Heart left ventricle (tissue), 16 donors: Measurements from ENCODE around the gene ASRGL1. TPM values are rescaled to one million over a fixed set of nuclear protein-coding genes. Genes with fewer than 3 reads are reported as not detected.

ENCODE experiments used
- ATAC-seq, 4 donors: fragments of 200-7000 bp; cut with Tn5 transposase; one replicate each; pipeline ENCODE4 v1.9.1; 2020 to 2022; ENCODE audit warnings: moderate library complexity in 4 of 4, mild to moderate bottlenecking in 3 of 4, moderate number of reproducible peaks in 1 of 4
- DNase-seq, 5 donors: peaks; one replicate each; pipeline ENCODE4 v3.0.0-alpha.2; 2020
- H3K27ac ChIP-seq, 12 donors: fragments of 200-600 bp; sonication (generic) in 4 of 12; one replicate each; pipeline versions ENCODE4 v1.5.0 to v1.8.0; 2016 to 2022; ENCODE audit warnings: mild to moderate bottlenecking in 2 of 12
- H3K27me3 ChIP-seq, 9 donors: fragments of 200-600 bp; sonication (generic) in 2 of 9; one replicate each; pipeline versions ENCODE4 v1.5.1 to v1.8.0; 2016 to 2022; ENCODE audit warnings: mild to moderate bottlenecking in 3 of 9
- H3K36me3 ChIP-seq, 9 donors: fragments of 200-600 bp; sonication (generic) in 2 of 9; one replicate each; pipeline versions ENCODE4 v1.5.0 to v1.8.0; 2018 to 2022; ENCODE audit warnings: mild to moderate bottlenecking in 2 of 9
- H3K4me1 ChIP-seq, 12 donors: fragments of 200-600 bp; sonication (generic) in 4 of 12; one replicate each; pipeline versions ENCODE4 v1.5.0 to v1.8.0; 2016 to 2022; ENCODE audit warnings: mild to moderate bottlenecking in 3 of 12
- H3K4me3 ChIP-seq, 12 donors: fragments of 200-600 bp; sonication (generic) in 4 of 12; one replicate each; pipeline versions ENCODE4 v1.5.0 to v1.8.0; 2017 to 2022; ENCODE audit warnings: mild to moderate bottlenecking in 9 of 12, moderate library complexity in 4 of 12
- H3K9me3 ChIP-seq, 12 donors: fragments of 200-600 bp; sonication (generic) in 4 of 12; one replicate each; pipeline versions ENCODE4 v1.5.0 to v1.8.0; 2016 to 2022; ENCODE audit warnings: mild to moderate bottlenecking in 1 of 12
- POLR2A ChIP-seq, 2 donors: fragments of 450-650 bp; IDR thresholded peaks; one replicate each; pipeline ENCODE4 v1.6.1; 2017; ENCODE audit warnings: antibody characterized with exemption in 2 of 2, mild to moderate bottlenecking in 2 of 2, moderate library complexity in 2 of 2
- WGBS, 4 donors: extraction: QIAGEN DNeasy Blood & Tissue Kit in 2 of 4; methylation state at CpG; one replicate each; pipeline versions ENCODE4 v1.1.5 to v1.1.7; 2013 to 2018; 5-methylcytosine and 5-hydroxymethylcytosine counted together
- intact Hi-C, 10 donors: fragments of 100-400 bp; cut with DNase I; formaldehyde crosslinking; loops; one replicate each; pipeline versions ENCODE4 v1.11.1 to v1.14.2; 2022
- polyA plus RNA-seq, 2 donors: library from polyadenylated mRNA; stranded (reverse); fragments of 200-250 nt; gene quantifications; one replicate each; pipeline ENCODE4 v1.2.3, GENCODE V29; 2013
- total RNA-seq, 9 donors: library from RNA; depleted of rRNA in 2 of 9; stranded (reverse); fragments of >200 nt in 2 of 9; fragmentation: NEBNext Ultra II Directional in 3 of 9; extraction: Animal tissue kit (Norgen Biotek cat#: 25700) in 3 of 9; gene quantifications; one replicate each; pipeline versions ENCODE4 v1.1.0 to v1.2.4, GENCODE V29; 2016 to 2023
- TF ChIP-seq, protein P1 (sequence below), 12 donors: fragments of 200-600 bp; sonication (generic) in 4 of 12; IDR thresholded peaks; one replicate each; pipeline versions ENCODE4 v1.5.0 to v1.8.0; 2018 to 2022; ENCODE audit warnings: antibody characterized with exemption in 12 of 12, mild to moderate bottlenecking in 5 of 12
- donor health status: ischemic (EF 13 %, LVEDD 7.1; RV severe dilation, severe dysfunction).
- donor health status: healthy with polysubstance abuse.
- donor health status: DM: no; HTN: yes; CAD: no.
- donor health status: DM: no; HTN: no; CAD: no.
- donor health status: ischemic (EF 25% LVEDD 6.9; RV normal size, moderate dysfunction).
- donor health status: ischemic (EF 25% LVEDD 5.7; RV mildly dilated, moderate dysfunction).
- donor health status: healthy.
- donor health status: DM: yes; HTN: yes; CAD: no.
- donor health status: ischemic (EF 35%, LVEDD 5.7; RV mildly dilated, moderate dysfunction).
- donor health status: nonischemic (EF 11% LVEDD 7.7; RV severe dilation, severe dysfunction).
- donor health status: DM: yes; HTN: yes; CAD: no.
- donor health status: PGD.
- donor health status: ischemic (EF 29% LVEDD 5.4; RV normal size, mild dysfunction).
- donor health status: nonischemic (EF 23%, LVEDD 6.1; RV moderate dilation, normal function).

ASRGL1 gene
- total and polyA plus RNA-seq, 11 donors = 1.4 to 13.2 (median 3.2) TPM

GRCh38 chr11:62421996-62422395 lies 84.7 kb downstream of the ASRGL1 start:
- Histone ChIP-seq H3K4me1 (peaks cover 0 to 18% (median 7%) of the 10 kb centered on the region in 12 donors), H3K4me3 (no peak overlapping the region), H3K27me3 (no peaks in the 10 kb centered on the region), H3K9me3 (no peaks in the 10 kb centered on the region), H3K27ac (peak overlapping the region in 1 of 12 donors; percentile 16), H3K36me3 (no peaks in the 10 kb centered on the region)
- 62 to 79% (median 74%) methylated on average over 7 of the region's 7 CpGs for WGBS, 4 donors
- DNase-seq (no peak), ATAC-seq (no peak)
- no peak for TF ChIP-seq POLR2A (IDR thresholded peaks at IDR 0.05)
- TF ChIP-seq, protein P1, sequence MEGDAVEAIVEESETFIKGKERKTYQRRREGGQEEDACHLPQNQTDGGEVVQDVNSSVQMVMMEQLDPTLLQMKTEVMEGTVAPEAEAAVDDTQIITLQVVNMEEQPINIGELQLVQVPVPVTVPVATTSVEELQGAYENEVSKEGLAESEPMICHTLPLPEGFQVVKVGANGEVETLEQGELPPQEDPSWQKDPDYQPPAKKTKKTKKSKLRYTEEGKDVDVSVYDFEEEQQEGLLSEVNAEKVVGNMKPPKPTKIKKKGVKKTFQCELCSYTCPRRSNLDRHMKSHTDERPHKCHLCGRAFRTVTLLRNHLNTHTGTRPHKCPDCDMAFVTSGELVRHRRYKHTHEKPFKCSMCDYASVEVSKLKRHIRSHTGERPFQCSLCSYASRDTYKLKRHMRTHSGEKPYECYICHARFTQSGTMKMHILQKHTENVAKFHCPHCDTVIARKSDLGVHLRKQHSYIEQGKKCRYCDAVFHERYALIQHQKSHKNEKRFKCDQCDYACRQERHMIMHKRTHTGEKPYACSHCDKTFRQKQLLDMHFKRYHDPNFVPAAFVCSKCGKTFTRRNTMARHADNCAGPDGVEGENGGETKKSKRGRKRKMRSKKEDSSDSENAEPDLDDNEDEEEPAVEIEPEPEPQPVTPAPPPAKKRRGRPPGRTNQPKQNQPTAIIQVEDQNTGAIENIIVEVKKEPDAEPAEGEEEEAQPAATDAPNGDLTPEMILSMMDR (IDR thresholded peaks at IDR 0.05) = no peak
- intact Hi-C loops = loop anchor here in 7 of 10 donors (5.0 kb wide), 3 partner anchors 120 to 140 kb away; no protein-coding TSS in a partner anchor

DNA sequence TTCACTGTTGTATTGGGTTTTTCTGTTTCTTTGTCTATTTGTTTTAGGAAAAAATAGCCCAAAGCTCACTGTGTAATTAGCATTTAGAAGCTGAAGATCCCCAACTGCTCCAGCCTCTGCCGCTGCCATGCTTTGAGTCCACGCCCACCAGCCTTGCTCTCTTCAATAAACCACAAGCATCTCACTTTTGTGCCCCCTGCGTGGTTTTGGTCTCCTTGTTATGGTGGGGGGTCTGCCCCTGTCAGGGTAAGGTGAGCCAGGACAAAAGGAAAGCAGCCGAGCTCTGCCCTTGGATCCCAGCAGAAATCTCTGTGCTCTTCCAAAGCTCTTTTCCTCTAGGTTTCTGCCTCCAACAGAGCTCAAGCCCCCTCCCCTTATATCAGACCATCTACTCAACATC lies 85.8 kb downstream of the ASRGL1 start:
- TF ChIP-seq, protein P1 (IDR thresholded peaks at IDR 0.05) = no peak
- no peak for TF ChIP-seq POLR2A (IDR thresholded peaks at IDR 0.05)
- intact Hi-C loops = loop anchor here in 7 of 10 donors (5.0 kb wide), 3 partner anchors 119 to 139 kb away; no protein-coding TSS in a partner anchor
- Histone ChIP-seq H3K36me3 (no peaks in the 10 kb centered on the region), H3K4me1 (peaks cover 0 to 27% (median 7%) of the 10 kb centered on the region in 12 donors), H3K9me3 (no peaks in the 10 kb centered on the region), H3K4me3 (no peak overlapping the region), H3K27ac (peak overlapping the region in 1 of 12 donors; percentile 25), H3K27me3 (no peaks in the 10 kb centered on the region)
- 80 to 97% (median 92%) methylated on average over 4 of the region's 4 CpGs for WGBS, 4 donors
- ATAC-seq = no peak
- DNase-seq = no peak

GRCh38 chr11:62427630-62428233 lies 90.5 kb downstream of the ASRGL1 start:
- no peaks in the 10 kb centered on the region for H3K9me3 ChIP-seq
- intact Hi-C loops = loop anchor here in 5 of 10 donors (2.0 to 5.0 kb wide), 2 partner anchors 115 kb away; no protein-coding TSS in a partner anchor
- 68 to 71% (median 69%) methylated on average over 6 of the region's 6 CpGs for WGBS, 4 donors
- DNase-seq (no peak), ATAC-seq (no peak)
- H3K27me3 ChIP-seq = no peaks in the 10 kb centered on the region
- TF ChIP-seq, protein P1 (IDR thresholded peaks at IDR 0.05) = no peak
- no peak for TF ChIP-seq POLR2A (IDR thresholded peaks at IDR 0.05)
- H3K36me3 ChIP-seq = no peaks in the 10 kb centered on the region
- H3K4me1 ChIP-seq = peaks cover 0 to 62% (median 3%) of the 10 kb centered on the region in 12 donors
- peak overlapping the region in 2 of 12 donors; percentile 78 to 84 for H3K27ac ChIP-seq
- H3K4me3 ChIP-seq = no peak overlapping the region

DNA sequence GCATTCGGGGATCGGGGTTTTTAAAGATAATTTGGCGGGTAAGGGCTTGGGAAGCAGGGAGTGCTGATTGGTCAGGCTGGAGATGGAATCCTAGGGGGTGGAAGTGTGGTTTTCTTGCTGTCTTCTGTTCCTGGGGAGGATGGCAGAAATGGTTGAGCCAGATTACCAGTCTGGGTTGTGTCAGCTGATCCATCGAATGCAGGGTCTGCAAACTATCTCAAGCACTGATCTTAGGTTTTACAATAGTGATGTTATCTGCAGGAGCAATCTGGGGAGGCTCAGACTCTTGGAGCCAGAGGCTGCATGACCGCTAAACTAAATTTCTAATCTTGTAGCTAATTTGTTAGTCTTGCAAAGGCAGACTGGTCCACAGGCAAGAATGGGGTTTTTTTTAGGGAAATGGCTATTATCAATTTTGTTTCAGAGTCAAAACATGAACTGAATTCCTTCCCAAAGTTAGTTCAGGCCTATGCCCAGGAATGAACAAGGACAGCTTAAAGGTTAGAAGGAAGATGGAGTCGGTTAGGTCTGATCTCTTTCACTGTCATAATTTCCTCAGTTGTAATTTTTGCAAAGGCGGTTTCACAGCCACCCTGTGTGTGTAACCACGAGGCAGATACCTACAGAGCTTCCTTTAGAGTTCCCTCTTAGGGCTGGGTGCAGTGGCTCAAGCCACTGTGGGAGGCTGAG lies 91.8 kb downstream of the ASRGL1 start:
- Histone ChIP-seq H3K4me1 (peaks cover 0 to 75% (median 8%) of the 10 kb centered on the region in 12 donors), H3K36me3 (no peaks in the 10 kb centered on the region), H3K27me3 (no peaks in the 10 kb centered on the region), H3K9me3 (no peaks in the 10 kb centered on the region), H3K27ac (peak overlapping the region in 2 of 12 donors; percentile 25 to 84), H3K4me3 (no peak overlapping the region)
- intact Hi-C loops = loop anchor here in 4 of 10 donors (5.0 kb wide), 1 partner anchor 113 kb away; no protein-coding TSS in a partner anchor
- whole genome bisulfite sequencing, 4 donors = 72 to 83% (median 79%) methylated on average over 7 to 8 of the region's 8 CpGs
- ATAC-seq = no peak
- DNase-seq = no peak
- TF ChIP-seq POLR2A (IDR thresholded peaks at IDR 0.05) = no peak
- TF ChIP-seq, protein P1 (IDR thresholded peaks at IDR 0.05) = no peak
